ENCODE data around the gene RTTN. TPM values are rescaled to one million over a fixed set of nuclear protein-coding genes. Genes with fewer than 3 reads are reported as not detected.

The RTTN gene
- total and polyA plus RNA-seq, 2 experiments from 2014 or later: 7.2 to 31.0 TPM

- no peak for TF ChIP-seq NANOG (IDR thresholded peaks at IDR 0.05; ENCODE audit: borderline replicate concordance)
Observed at GRCh38 chr18:70046207-70046606, 159.3 kb downstream of the RTTN start (continued).

GRCh38 chr18:70044632-70045031 lies 160.9 kb downstream of the RTTN start:
- no peaks in the 10 kb centered on the region for H3K27me3 ChIP-seq (ENCODE audit: insufficient read depth)
- H3F3A ChIP-seq (replicated peaks; ENCODE audit: low read depth): no peaks in the 10 kb centered on the region
- H3K4me1 Mint-ChIP-seq: no peaks in the 10 kb centered on the region; the same call in 2 of the 3 replicates
- TF ChIP-seq, protein P1, sequence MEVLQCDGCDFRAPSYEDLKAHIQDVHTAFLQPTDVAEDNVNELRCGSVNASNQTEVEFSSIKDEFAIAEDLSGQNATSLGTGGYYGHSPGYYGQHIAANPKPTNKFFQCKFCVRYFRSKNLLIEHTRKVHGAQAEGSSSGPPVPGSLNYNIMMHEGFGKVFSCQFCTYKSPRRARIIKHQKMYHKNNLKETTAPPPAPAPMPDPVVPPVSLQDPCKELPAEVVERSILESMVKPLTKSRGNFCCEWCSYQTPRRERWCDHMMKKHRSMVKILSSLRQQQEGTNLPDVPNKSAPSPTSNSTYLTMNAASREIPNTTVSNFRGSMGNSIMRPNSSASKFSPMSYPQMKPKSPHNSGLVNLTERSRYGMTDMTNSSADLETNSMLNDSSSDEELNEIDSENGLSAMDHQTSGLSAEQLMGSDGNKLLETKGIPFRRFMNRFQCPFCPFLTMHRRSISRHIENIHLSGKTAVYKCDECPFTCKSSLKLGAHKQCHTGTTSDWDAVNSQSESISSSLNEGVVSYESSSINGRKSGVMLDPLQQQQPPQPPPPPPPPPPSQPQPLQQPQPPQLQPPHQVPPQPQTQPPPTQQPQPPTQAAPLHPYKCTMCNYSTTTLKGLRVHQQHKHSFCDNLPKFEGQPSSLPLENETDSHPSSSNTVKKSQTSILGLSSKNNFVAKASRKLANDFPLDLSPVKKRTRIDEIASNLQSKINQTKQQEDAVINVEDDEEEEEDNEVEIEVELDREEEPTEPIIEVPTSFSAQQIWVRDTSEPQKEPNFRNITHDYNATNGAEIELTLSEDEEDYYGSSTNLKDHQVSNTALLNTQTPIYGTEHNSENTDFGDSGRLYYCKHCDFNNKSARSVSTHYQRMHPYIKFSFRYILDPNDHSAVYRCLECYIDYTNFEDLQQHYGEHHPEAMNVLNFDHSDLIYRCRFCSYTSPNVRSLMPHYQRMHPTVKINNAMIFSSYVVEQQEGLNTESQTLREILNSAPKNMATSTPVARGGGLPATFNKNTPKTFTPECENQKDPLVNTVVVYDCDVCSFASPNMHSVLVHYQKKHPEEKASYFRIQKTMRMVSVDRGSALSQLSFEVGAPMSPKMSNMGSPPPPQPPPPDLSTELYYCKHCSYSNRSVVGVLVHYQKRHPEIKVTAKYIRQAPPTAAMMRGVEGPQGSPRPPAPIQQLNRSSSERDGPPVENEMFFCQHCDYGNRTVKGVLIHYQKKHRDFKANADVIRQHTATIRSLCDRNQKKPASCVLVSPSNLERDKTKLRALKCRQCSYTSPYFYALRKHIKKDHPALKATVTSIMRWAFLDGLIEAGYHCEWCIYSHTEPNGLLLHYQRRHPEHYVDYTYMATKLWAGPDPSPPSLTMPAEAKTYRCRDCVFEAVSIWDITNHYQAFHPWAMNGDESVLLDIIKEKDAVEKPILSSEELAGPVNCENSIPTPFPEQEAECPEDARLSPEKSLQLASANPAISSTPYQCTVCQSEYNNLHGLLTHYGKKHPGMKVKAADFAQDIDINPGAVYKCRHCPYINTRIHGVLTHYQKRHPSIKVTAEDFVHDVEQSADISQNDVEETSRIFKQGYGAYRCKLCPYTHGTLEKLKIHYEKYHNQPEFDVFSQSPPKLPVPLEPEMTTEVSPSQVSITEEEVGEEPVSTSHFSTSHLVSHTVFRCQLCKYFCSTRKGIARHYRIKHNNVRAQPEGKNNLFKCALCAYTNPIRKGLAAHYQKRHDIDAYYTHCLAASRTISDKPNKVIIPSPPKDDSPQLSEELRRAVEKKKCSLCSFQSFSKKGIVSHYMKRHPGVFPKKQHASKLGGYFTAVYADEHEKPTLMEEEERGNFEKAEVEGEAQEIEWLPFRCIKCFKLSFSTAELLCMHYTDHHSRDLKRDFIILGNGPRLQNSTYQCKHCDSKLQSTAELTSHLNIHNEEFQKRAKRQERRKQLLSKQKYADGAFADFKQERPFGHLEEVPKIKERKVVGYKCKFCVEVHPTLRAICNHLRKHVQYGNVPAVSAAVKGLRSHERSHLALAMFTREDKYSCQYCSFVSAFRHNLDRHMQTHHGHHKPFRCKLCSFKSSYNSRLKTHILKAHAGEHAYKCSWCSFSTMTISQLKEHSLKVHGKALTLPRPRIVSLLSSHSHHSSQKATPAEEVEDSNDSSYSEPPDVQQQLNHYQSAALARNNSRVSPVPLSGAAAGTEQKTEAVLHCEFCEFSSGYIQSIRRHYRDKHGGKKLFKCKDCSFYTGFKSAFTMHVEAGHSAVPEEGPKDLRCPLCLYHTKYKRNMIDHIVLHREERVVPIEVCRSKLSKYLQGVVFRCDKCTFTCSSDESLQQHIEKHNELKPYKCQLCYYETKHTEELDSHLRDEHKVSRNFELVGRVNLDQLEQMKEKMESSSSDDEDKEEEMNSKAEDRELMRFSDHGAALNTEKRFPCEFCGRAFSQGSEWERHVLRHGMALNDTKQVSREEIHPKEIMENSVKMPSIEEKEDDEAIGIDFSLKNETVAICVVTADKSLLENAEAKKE (CRISPR knock-in tag; IDR thresholded peaks at IDR 0.05): no peak
- TF ChIP-seq EZH2 (IDR thresholded peaks at IDR 0.05; ENCODE audit: low read depth, unreplicated experiment) (no peak), STAT1 (IDR thresholded peaks at IDR 0.05; ENCODE audit: unreplicated experiment) (no peak), ZNF331 (CRISPR knock-in tag; IDR thresholded peaks at IDR 0.05; ENCODE audit: low read depth) (no peak), POLR2AphosphoS5 (IDR thresholded peaks at IDR 0.05; ENCODE audit: low read depth) (no peak), CREB1 (CRISPR knock-in tag; IDR thresholded peaks at IDR 0.05; ENCODE audit: low read depth) (no peak), NANOG (IDR thresholded peaks at IDR 0.05; ENCODE audit: borderline replicate concordance) (no peak), CTCF (conservative IDR thresholded peaks at IDR 0.05; ENCODE audit: low read depth in 2 of 2) (no peak), JUNB (IDR thresholded peaks at IDR 0.05; ENCODE audit: unreplicated experiment) (no peak), ETS1 (IDR thresholded peaks at IDR 0.05) (no peak), EZH2phosphoT487 (IDR thresholded peaks at IDR 0.05; ENCODE audit: unreplicated experiment) (no peak), ZNF114 (CRISPR knock-in tag; IDR thresholded peaks at IDR 0.05) (no peak), REST (IDR thresholded peaks at IDR 0.05; ENCODE audit: unreplicated experiment) (no peak)
- no peaks in the 10 kb centered on the region for H3K36me3 ChIP-seq (ENCODE audit: insufficient read depth)
- no peaks in the 10 kb centered on the region for H3K27me3 Mint-ChIP-seq (ENCODE audit: insufficient read depth, low read depth, poor library complexity)
- H3K27ac ChIP-seq (ENCODE audit: low read depth): no peak overlapping the region
- H3K4me1 ChIP-seq (ENCODE audit: insufficient read depth): no peaks in the 10 kb centered on the region
- no peaks in the 10 kb centered on the region for H4K20me1 ChIP-seq (replicated peaks; ENCODE audit: insufficient read depth)
- no peak overlapping the region for H3K4me3 Mint-ChIP-seq
- H3K79me2 ChIP-seq (replicated peaks; ENCODE audit: insufficient read depth): no peaks in the 10 kb centered on the region
- no peak overlapping the region for H3K4me2 ChIP-seq
- H3K4me3 ChIP-seq: no peak overlapping the region
- no peak for DNase-seq (ENCODE audit: low spot score)
- no peak for ATAC-seq
- H3K9me2 ChIP-seq (ENCODE audit: insufficient read depth): no peaks in the 10 kb centered on the region
- no peak overlapping the region for H2AFZ ChIP-seq
- no peak overlapping the region for H3K27ac Mint-ChIP-seq
- no peaks in the 10 kb centered on the region for H3K9me3 Mint-ChIP-seq
- H3K36me3 Mint-ChIP-seq (ENCODE audit: low read depth): no peaks in the 10 kb centered on the region

All from GM23338 (cell line).